Right lobe of liver (tissue), 6 donors: ENCODE measurements around the gene SYNRG. TPM values are rescaled to one million over a fixed set of nuclear protein-coding genes. Genes with fewer than 3 reads are reported as not detected.
A peak's percentile ranks its signal among the peaks of the same experiment; 100 is the strongest.
"Not testable (repeated sequence)": the region's sequence is repeated elsewhere in the genome, so short reads cannot be mapped to it uniquely, and the experiment has no call there.

Experiments used
- ATAC-seq, 4 donors: fragments of 200-7000 bp; cut with Tn5 transposase; one replicate each; pipeline ENCODE4 v1.9.1; 2020; ENCODE audit warnings: mild to moderate bottlenecking in 4 of 4, moderate library complexity in 4 of 4
- DNase-seq, 3 donors: peaks; one replicate each; pipeline ENCODE4 v3.0.0-alpha.2; 2020
- H3K27ac ChIP-seq, 3 donors: fragments of 200-600 bp; one replicate each; pipeline ENCODE4 v1.8.0; 2022
- H3K27me3 ChIP-seq, 2 donors: fragments of 200-600 bp; one replicate each; pipeline ENCODE4 v1.8.0; 2022
- H3K36me3 ChIP-seq, 4 donors: fragments of 200-600 bp; sonication (generic) in 1 of 4; one replicate each; pipeline versions ENCODE4 v1.5.1 to v1.8.0; 2017 to 2022; ENCODE audit warnings: control low read depth in 1 of 4
- H3K4me1 ChIP-seq, 4 donors: fragments of 200-600 bp; sonication (generic) in 1 of 4; one replicate each; pipeline versions ENCODE4 v1.5.1 to v1.8.0; 2017 to 2022; ENCODE audit warnings: control low read depth in 1 of 4
- H3K4me3 ChIP-seq, 3 donors: fragments of 200-600 bp; one replicate each; pipeline ENCODE4 v1.8.0; 2022
- H3K9me3 ChIP-seq, 4 donors: fragments of 200-600 bp; sonication (generic) in 1 of 4; one replicate each; pipeline versions ENCODE4 v1.5.1 to v1.8.0; 2017 to 2022; ENCODE audit warnings: control low read depth in 1 of 4
- CTCF ChIP-seq, 4 donors: fragments of 200-600 bp in 3 of 4; fragments of 450-650 bp in 1 of 4; IDR thresholded peaks; one replicate each; pipeline versions ENCODE4 v1.5.1 to v1.8.0; 2016 to 2022; ENCODE audit warnings: antibody characterized with exemption in 4 of 4, mild to moderate bottlenecking in 2 of 4
- POLR2A ChIP-seq: fragments of 450-650 bp; IDR thresholded peaks from one replicate; pipeline ENCODE4 v1.6.1; 2017; ENCODE audit warnings: antibody characterized with exemption, mild to moderate bottlenecking
- WGBS: methylation state at CpG from one replicate; pipeline ENCODE4 v1.1.6; 2018; ENCODE audit warnings: low coverage, low lambda C conversion rate; ENCODE audit not compliant: insufficient coverage; ENCODE audit errors: missing lambda C conversion rate; 5-methylcytosine and 5-hydroxymethylcytosine counted together
- intact Hi-C, 2 donors: fragments of 100-400 bp; cut with DNase I; formaldehyde crosslinking; loops; one replicate each; pipeline versions ENCODE4 v1.11.2 to v1.14.1; 2022
- total RNA-seq, 6 experiments: library from RNA; depleted of rRNA in 2 of 6; stranded (reverse); fragments of >200 nt in 2 of 6; fragmentation: NEBNext Ultra II Directional in 3 of 6; extraction: Animal tissue kit (Norgen Biotek cat#: 25700) in 3 of 6; gene quantifications; one replicate each; pipeline versions ENCODE4 v1.1.0 to v1.2.4, GENCODE V29; 2016 to 2023
- donor health status: DM: no; HTN: yes; CAD: no.
- donor health status: DM: no; HTN: no; CAD: no.
- donor health status: DM: no; HTN: no; CAD: no.
- donor health status: DM: no; HTN: yes; CAD: no.
- donor health status: DM: no; HTN: yes; CAD: no.

The SYNRG gene
- total RNA-seq, 6 experiments from 2014 or later = 9.0 to 16.2 (median 15.0) TPM

DNA sequence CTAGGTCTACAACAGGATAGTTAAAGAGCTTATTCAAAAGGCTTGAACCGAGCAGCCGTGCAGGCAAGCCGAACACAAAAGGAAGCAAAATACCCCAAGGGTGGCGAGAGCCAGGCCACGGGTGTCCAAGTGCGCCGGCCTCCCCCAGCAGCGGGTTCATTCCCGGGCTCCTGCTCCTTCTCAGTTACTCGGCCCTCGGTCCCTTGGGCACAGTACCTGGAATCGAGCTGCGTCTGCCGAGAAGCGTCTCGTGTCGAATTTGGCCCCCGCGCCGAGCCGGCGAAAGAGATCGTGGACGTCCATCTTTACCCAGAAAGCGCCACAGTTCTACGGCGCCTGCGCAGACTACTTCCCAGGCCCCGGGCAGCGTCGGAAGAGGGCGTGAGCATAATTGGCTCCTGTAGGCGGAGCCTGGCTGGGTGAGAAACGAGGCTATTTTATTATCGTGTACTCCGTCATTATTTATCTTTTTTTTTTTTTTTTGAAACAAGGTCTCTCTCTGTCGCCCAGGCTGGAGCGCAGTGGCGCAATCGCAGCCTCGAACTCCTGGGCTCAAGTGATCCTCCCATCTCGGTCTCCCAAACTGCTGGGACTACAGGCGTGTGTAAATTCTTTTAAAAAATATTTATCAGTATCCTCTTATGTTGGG lies 34.0 kb upstream of the SYNRG start, which contains the start of gene DDX52:
Gene DDX52, minus strand, starts transcription at position 329 of the 649 bp plus-strand sequence. Its CDS starts 26 bp downstream, at position 303.
- Histone ChIP-seq H3K9me3 (no peaks in the 10 kb centered on the region), H3K4me3 (peak within 1 kb of the TSS; percentile 73 to 82 (median 78)), H3K27me3 (no peaks in the 10 kb centered on the region), H3K4me1 (peaks cover 0 to 15% (median 7%) of the 10 kb centered on the region in 4 donors), H3K36me3 (peaks cover 0 to 19% (median 0%) of the 10 kb centered on the region in 4 donors), H3K27ac (peak within 1 kb of the TSS; percentile 63 to 81 (median 75))
- ATAC-seq = peak; percentile 98 to 99 (median 98)
- peak; percentile 94 for DNase-seq
- TF ChIP-seq CTCF (IDR thresholded peaks at IDR 0.05) (peak in 3 of 4 donors; percentile 10 to 27 (median 21)), POLR2A (peak; percentile 67)
- under 1% methylated on average over 25 of the region's 43 CpGs for WGBS
- intact Hi-C loops = no loop called here

GRCh38 chr17:37642681-37643080 lies 33.5 kb upstream of the SYNRG start:
- DNase-seq = no peak
- no peak for TF ChIP-seq POLR2A
- no peak for TF ChIP-seq CTCF (IDR thresholded peaks at IDR 0.05)
- Histone ChIP-seq H3K9me3 (no peaks in the 10 kb centered on the region), H3K4me3 (peak overlapping the region; percentile 73 to 82 (median 78)), H3K27ac (peak overlapping the region; percentile 63 to 81 (median 75)), H3K27me3 (no peaks in the 10 kb centered on the region), H3K36me3 (peaks cover 0 to 20% (median 0%) of the 10 kb centered on the region in 4 donors), H3K4me1 (peaks cover 0 to 15% (median 7%) of the 10 kb centered on the region in 4 donors)
- peak; percentile 6 to 15 (median 6) for ATAC-seq
- 0% methylated on average over 7 of the region's 7 CpGs for WGBS
- intact Hi-C loops = no loop called here

GRCh38 chr17:37640015-37640414 lies 30.8 kb upstream of the SYNRG start:
- Histone ChIP-seq H3K4me3 (no peak overlapping the region), H3K9me3 (no peaks in the 10 kb centered on the region), H3K36me3 (peaks cover 0 to 40% (median 0%) of the 10 kb centered on the region in 4 donors), H3K4me1 (peaks cover 0 to 15% (median 7%) of the 10 kb centered on the region in 4 donors), H3K27ac (no peak overlapping the region), H3K27me3 (no peaks in the 10 kb centered on the region)
- ATAC-seq (no peak), DNase-seq (no peak)
- intact Hi-C loops = no loop called here
- TF ChIP-seq CTCF (IDR thresholded peaks at IDR 0.05) (no peak), POLR2A (no peak)

DNA sequence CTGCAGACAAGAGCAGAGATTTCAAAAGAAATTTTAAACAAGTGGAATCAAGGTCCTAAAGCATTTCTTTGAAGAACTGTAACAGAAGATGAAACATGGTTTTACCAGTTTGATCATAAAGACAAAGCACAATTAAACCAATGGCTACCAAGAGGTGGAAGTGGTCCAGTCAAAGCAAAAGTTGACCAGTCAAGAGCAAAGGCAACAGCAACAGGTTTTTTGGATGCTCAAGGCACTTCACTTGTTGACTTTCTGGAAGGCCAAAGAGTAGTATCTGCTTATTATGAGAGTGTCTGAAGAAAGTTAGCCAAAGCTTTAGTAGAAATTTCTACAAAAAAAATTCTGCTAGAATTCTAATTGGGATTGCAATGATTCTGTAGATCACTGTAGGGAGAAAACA lies 28.7 kb upstream of the SYNRG start:
- ATAC-seq (no peak), DNase-seq (no peak)
- intact Hi-C loops = no loop called here
- TF ChIP-seq CTCF (IDR thresholded peaks at IDR 0.05) (no peak), POLR2A (no peak)
- no peak overlapping the region for H3K27ac ChIP-seq
- H3K27me3 ChIP-seq = no peaks in the 10 kb centered on the region
- peaks cover 0 to 40% (median 0%) of the 10 kb centered on the region in 4 donors for H3K36me3 ChIP-seq
- no peak overlapping the region for H3K4me3 ChIP-seq
- H3K4me1 ChIP-seq = peaks cover 0 to 12% (median 5%) of the 10 kb centered on the region in 4 donors
- H3K9me3 ChIP-seq = no peaks in the 10 kb centered on the region

GRCh38 chr17:37616430-37616829 lies 7.2 kb upstream of the SYNRG start:
- DNase-seq (peak in 2 of 3 donors; percentile 46 to 63), ATAC-seq (peak; percentile 53 to 69 (median 66))
- WGBS = 54% methylated on average over 6 of the region's 6 CpGs

More at GRCh38 chr17:37616430-37616829, 7.2 kb upstream of the SYNRG start:
- Histone ChIP-seq H3K27ac (peak overlapping the region in 1 of 3 donors; percentile 7), H3K36me3 (peaks cover 4 to 51% (median 11%) of the 10 kb centered on the region in 4 donors)
- H3K4me3 ChIP-seq, intact Hi-C loops, H3K4me1 ChIP-seq, H3K9me3 ChIP-seq, H3K27me3 ChIP-seq: not testable (repeated sequence)
